ENCODE data around the gene MSANTD1.
A peak's percentile ranks its signal among the peaks of the same experiment; 100 is the strongest.

The MSANTD1 gene

GRCh38 chr4:3251691-3252479 is 2.9 kb downstream of the MSANTD1 start:
- Histone ChIP-seq H3K18ac (ENCODE audit: low read depth in 1 of 2, low read length in 2 of 2) (no peak overlapping the region), H3K4me3 (ENCODE audit: insufficient read depth in 1 of 2, low read depth in 1 of 2, low read length in 2 of 2) (peak overlapping the region in 1 of 2 experiments; percentile 38), H2BK12ac (ENCODE audit: low read length in 2 of 2) (no peak overlapping the region), H3K9me3 (ENCODE audit: control insufficient read depth, low read length) (no peaks in the 10 kb centered on the region), H2BK5ac (ENCODE audit: low read depth, low read length, poor library complexity, severe bottlenecking) (no peak overlapping the region), H4K8ac (ENCODE audit: low read length) (no peak overlapping the region), H3K79me1 (replicated peaks; ENCODE audit: low read length, poor library complexity, severe bottlenecking) (no peaks in the 10 kb centered on the region), H2BK15ac (ENCODE audit: low read depth, poor library complexity, severe bottlenecking) (no peak overlapping the region), H3K14ac (ENCODE audit: low read length in 2 of 2) (no peak overlapping the region), H3K36me3 (ENCODE audit: control insufficient read depth in 1 of 2, insufficient read depth in 2 of 2, low read depth in 1 of 2, low read length in 2 of 2) (peaks cover 0 to 37% of the 10 kb centered on the region in 2 experiments), H3K9ac (ENCODE audit: low read length) (no peak overlapping the region), H3K27ac (ENCODE audit: low read length, poor library complexity, severe bottlenecking) (no peak overlapping the region), H3K4ac (ENCODE audit: low read depth in 1 of 2, low read length in 2 of 2) (no peak overlapping the region), H2AFZ (ENCODE audit: low read depth, low read length) (no peak overlapping the region), H3K27me3 (ENCODE audit: control insufficient read depth in 1 of 2, insufficient read depth in 1 of 2, low read length in 2 of 2) (no peaks in the 10 kb centered on the region), H3K4me2 (ENCODE audit: low read length, poor library complexity, severe bottlenecking) (no peak overlapping the region), H3K23ac (ENCODE audit: low read length in 2 of 2) (no peak overlapping the region), H2AK5ac (ENCODE audit: low read length, severe bottlenecking) (no peak overlapping the region), H3K4me1 (ENCODE audit: control insufficient read depth, insufficient read depth, low read depth, low read length) (peaks cover 21% of the 10 kb centered on the region), H4K91ac (ENCODE audit: low read length) (no peak overlapping the region), H2BK120ac (ENCODE audit: low read depth, low read length) (no peak overlapping the region)
- WGBS = 91% methylated on average over 11 of the region's 11 CpGs
- DNase-seq = no peak

GRCh38 chr4:3252480-3252828 is 3.5 kb downstream of the MSANTD1 start:
- H2BK15ac ChIP-seq (ENCODE audit: low read depth, poor library complexity, severe bottlenecking) = no peak overlapping the region
- H3K9ac ChIP-seq (ENCODE audit: low read length) = no peak overlapping the region
- H2BK120ac ChIP-seq (ENCODE audit: low read depth, low read length) = no peak overlapping the region
- no peak overlapping the region for H3K23ac ChIP-seq (ENCODE audit: low read length in 2 of 2)
- no peak overlapping the region for H2BK5ac ChIP-seq (ENCODE audit: low read depth, low read length, poor library complexity, severe bottlenecking)
- peaks cover 0 to 37% of the 10 kb centered on the region in 2 experiments for H3K36me3 ChIP-seq (ENCODE audit: control insufficient read depth in 1 of 2, insufficient read depth in 2 of 2, low read depth in 1 of 2, low read length in 2 of 2)
- H2AK5ac ChIP-seq (ENCODE audit: low read length, severe bottlenecking) = no peak overlapping the region
- H4K91ac ChIP-seq (ENCODE audit: low read length) = no peak overlapping the region
- H2BK12ac ChIP-seq (ENCODE audit: low read length in 2 of 2) = no peak overlapping the region
- no peak overlapping the region for H3K4me2 ChIP-seq (ENCODE audit: low read length, poor library complexity, severe bottlenecking)
- no peak overlapping the region for H3K18ac ChIP-seq (ENCODE audit: low read depth in 1 of 2, low read length in 2 of 2)
- no peaks in the 10 kb centered on the region for H3K79me1 ChIP-seq (replicated peaks; ENCODE audit: low read length, poor library complexity, severe bottlenecking)
- WGBS = no CpG with 5 or more reads among the region's 3 CpGs
- H2AFZ ChIP-seq (ENCODE audit: low read depth, low read length) = no peak overlapping the region
- no peaks in the 10 kb centered on the region for H3K27me3 ChIP-seq (ENCODE audit: control insufficient read depth in 1 of 2, insufficient read depth in 1 of 2, low read length in 2 of 2)
- peaks cover 18% of the 10 kb centered on the region for H3K4me1 ChIP-seq (ENCODE audit: control insufficient read depth, insufficient read depth, low read depth, low read length)
- H3K27ac ChIP-seq (ENCODE audit: low read length, poor library complexity, severe bottlenecking) = no peak overlapping the region
- no peak overlapping the region for H3K14ac ChIP-seq (ENCODE audit: low read length in 2 of 2)
- H4K8ac ChIP-seq (ENCODE audit: low read length) = no peak overlapping the region
- no peak overlapping the region for H3K4me3 ChIP-seq (ENCODE audit: insufficient read depth in 1 of 2, low read depth in 1 of 2, low read length in 2 of 2)
- no peak overlapping the region for H3K4ac ChIP-seq (ENCODE audit: low read depth in 1 of 2, low read length in 2 of 2)
- H3K9me3 ChIP-seq (ENCODE audit: control insufficient read depth, low read length) = no peaks in the 10 kb centered on the region
- no peak for DNase-seq

- no peak overlapping the region for H3K27ac ChIP-seq (ENCODE audit: low read length, poor library complexity, severe bottlenecking)
- H3K18ac ChIP-seq (ENCODE audit: low read depth in 1 of 2, low read length in 2 of 2) = no peak overlapping the region
- no peaks in the 10 kb centered on the region for H3K9me3 ChIP-seq (ENCODE audit: control insufficient read depth, low read length)
- no peak overlapping the region for H2BK15ac ChIP-seq (ENCODE audit: low read depth, poor library complexity, severe bottlenecking)
- peaks cover 20% of the 10 kb centered on the region for H3K4me1 ChIP-seq (ENCODE audit: control insufficient read depth, insufficient read depth, low read depth, low read length)
- no peak overlapping the region for H3K4me2 ChIP-seq (ENCODE audit: low read length, poor library complexity, severe bottlenecking)
- no peak overlapping the region for H2BK12ac ChIP-seq (ENCODE audit: low read length in 2 of 2)
- peaks cover 0 to 40% of the 10 kb centered on the region in 2 experiments for H3K36me3 ChIP-seq (ENCODE audit: control insufficient read depth in 1 of 2, insufficient read depth in 2 of 2, low read depth in 1 of 2, low read length in 2 of 2)
- no peak overlapping the region for H3K23ac ChIP-seq (ENCODE audit: low read length in 2 of 2)
- H2BK120ac ChIP-seq (ENCODE audit: low read depth, low read length) = no peak overlapping the region
- H4K91ac ChIP-seq (ENCODE audit: low read length) = no peak overlapping the region
- DNase-seq = no peak
- H3K27me3 ChIP-seq (ENCODE audit: control insufficient read depth in 1 of 2, insufficient read depth in 1 of 2, low read length in 2 of 2) = no peaks in the 10 kb centered on the region
- no peak overlapping the region for H4K8ac ChIP-seq (ENCODE audit: low read length)
- H3K4me3 ChIP-seq (ENCODE audit: insufficient read depth in 1 of 2, low read depth in 1 of 2, low read length in 2 of 2) = no peak overlapping the region
- no peaks in the 10 kb centered on the region for H3K79me1 ChIP-seq (replicated peaks; ENCODE audit: low read length, poor library complexity, severe bottlenecking)
- H3K4ac ChIP-seq (ENCODE audit: low read depth in 1 of 2, low read length in 2 of 2) = no peak overlapping the region
- H2AFZ ChIP-seq (ENCODE audit: low read depth, low read length) = no peak overlapping the region
- no peak overlapping the region for H2AK5ac ChIP-seq (ENCODE audit: low read length, severe bottlenecking)
- 93% methylated on average over 38 of the region's 38 CpGs for WGBS
- H3K14ac ChIP-seq (ENCODE audit: low read length in 2 of 2) = no peak overlapping the region
- no peak overlapping the region for H2BK5ac ChIP-seq (ENCODE audit: low read depth, low read length, poor library complexity, severe bottlenecking)
- H3K9ac ChIP-seq (ENCODE audit: low read length) = no peak overlapping the region
Observed at GRCh38 chr4:3252831-3253641, 4.1 kb downstream of the MSANTD1 start.

- Histone ChIP-seq H4K91ac (ENCODE audit: low read length) (no peak overlapping the region), H2BK5ac (ENCODE audit: low read depth, low read length, poor library complexity, severe bottlenecking) (no peak overlapping the region), H3K79me1 (replicated peaks; ENCODE audit: low read length, poor library complexity, severe bottlenecking) (no peaks in the 10 kb centered on the region), H2BK12ac (ENCODE audit: low read length in 2 of 2) (no peak overlapping the region), H2BK120ac (ENCODE audit: low read depth, low read length) (no peak overlapping the region), H3K4ac (ENCODE audit: low read depth in 1 of 2, low read length in 2 of 2) (no peak overlapping the region), H3K4me2 (ENCODE audit: low read length, poor library complexity, severe bottlenecking) (no peak overlapping the region), H3K27me3 (ENCODE audit: control insufficient read depth in 1 of 2, insufficient read depth in 1 of 2, low read length in 2 of 2) (no peaks in the 10 kb centered on the region), H3K4me3 (ENCODE audit: insufficient read depth in 1 of 2, low read depth in 1 of 2, low read length in 2 of 2) (no peak overlapping the region), H3K23ac (ENCODE audit: low read length in 2 of 2) (no peak overlapping the region), H3K14ac (ENCODE audit: low read length in 2 of 2) (no peak overlapping the region), H3K9me3 (ENCODE audit: control insufficient read depth, low read length) (no peaks in the 10 kb centered on the region), H3K9ac (ENCODE audit: low read length) (no peak overlapping the region), H4K8ac (ENCODE audit: low read length) (no peak overlapping the region), H2BK15ac (ENCODE audit: low read depth, poor library complexity, severe bottlenecking) (no peak overlapping the region), H3K27ac (ENCODE audit: low read length, poor library complexity, severe bottlenecking) (no peak overlapping the region), H3K4me1 (ENCODE audit: control insufficient read depth, insufficient read depth, low read depth, low read length) (peaks cover 23% of the 10 kb centered on the region), H3K18ac (ENCODE audit: low read depth in 1 of 2, low read length in 2 of 2) (no peak overlapping the region), H2AK5ac (ENCODE audit: low read length, severe bottlenecking) (no peak overlapping the region), H2AFZ (ENCODE audit: low read depth, low read length) (no peak overlapping the region), H3K36me3 (ENCODE audit: control insufficient read depth in 1 of 2, insufficient read depth in 2 of 2, low read depth in 1 of 2, low read length in 2 of 2) (peaks cover 0 to 40% of the 10 kb centered on the region in 2 experiments)
- 98% methylated on average over 13 of the region's 13 CpGs for WGBS
- DNase-seq = no peak
Observed at GRCh38 chr4:3253808-3254207, 4.8 kb downstream of the MSANTD1 start.

Data from mesenchymal stem cell (in vitro differentiated cells and primary cell).